HG03558 (cell line): ENCODE data around the gene GGTLC3.
"Not testable (repeated sequence)": the region's sequence is repeated elsewhere in the genome, so short reads cannot be mapped to it uniquely, and the experiment has no call there.

Experiments
- ATAC-seq: cut with Tn5 transposase; IDR thresholded peaks from one replicate; pipeline ENCODE4 v1.9.1; 2021; ENCODE audit warnings: moderate number of reproducible peaks; ENCODE audit not compliant: unreplicated experiment; ENCODE audit errors: extremely low read depth

The GGTLC3 gene

DNA sequence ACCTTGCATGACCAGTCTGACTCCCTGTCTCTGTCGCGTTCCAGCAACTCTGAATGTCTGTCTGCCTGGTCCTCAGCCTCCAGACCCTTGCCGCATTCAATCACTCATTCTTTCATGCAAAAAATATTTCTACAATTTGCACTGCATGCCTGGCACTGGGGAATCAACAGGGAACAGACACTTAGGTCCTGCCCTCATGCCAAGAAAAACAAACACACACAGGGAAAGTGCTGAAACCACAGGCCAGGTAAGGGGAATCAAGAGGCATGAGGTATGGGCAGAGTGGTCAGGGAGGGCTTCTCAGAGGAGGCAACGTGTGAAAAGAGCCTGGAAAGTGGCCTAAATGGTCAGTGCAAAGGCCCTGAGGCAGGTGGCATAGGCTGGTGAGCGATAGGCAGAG, at the start of gene GGTLC3:
GGTLC3 (minus strand) TSS at position 101 of the 400 bp plus-strand sequence. CDS start 264 bp downstream, outside the sequence.
- ATAC-seq, result not testable (repeated sequence)

DNA sequence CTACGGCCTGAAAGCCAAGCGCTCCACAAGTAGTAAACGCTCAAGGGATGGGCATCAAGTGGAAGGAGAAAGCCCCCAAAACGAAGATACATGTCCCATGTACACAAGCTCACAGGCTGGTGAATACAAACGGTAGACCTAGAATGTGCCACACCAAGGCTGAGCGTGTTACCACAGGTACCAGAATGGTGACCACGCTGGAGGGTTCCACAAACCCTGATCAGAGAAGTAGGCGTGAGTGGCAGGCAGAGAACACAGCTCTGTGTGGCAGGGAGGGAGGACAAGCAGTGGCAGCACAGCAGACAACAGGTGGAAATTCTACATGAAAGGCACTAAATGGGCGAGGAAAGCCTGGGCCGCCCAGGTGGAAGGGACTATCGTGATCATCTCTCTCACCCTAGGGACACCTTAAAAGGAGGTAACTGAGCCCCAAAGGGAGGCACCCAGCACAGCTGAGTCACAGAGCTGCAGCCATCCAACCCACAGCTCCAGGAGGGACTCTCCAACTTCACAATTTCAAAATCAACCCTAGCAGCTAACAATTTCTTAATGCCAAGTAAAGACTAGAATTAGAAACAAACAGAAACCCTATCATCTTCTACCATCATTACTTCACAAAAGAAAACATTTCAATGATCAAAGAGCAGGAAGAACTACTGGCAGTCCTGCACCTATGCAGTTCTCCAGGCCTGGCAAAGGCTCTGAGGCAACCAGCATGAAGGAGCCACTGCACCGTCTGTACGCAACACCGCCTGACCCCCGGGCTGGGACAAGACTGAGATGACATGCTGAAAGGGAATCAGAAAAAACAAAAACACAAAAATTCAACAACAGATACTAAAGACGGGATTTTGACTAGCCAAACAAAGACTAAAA, 42.4 kb upstream of the GGTLC3 start:
- ATAC-seq, result not testable (repeated sequence)

DNA sequence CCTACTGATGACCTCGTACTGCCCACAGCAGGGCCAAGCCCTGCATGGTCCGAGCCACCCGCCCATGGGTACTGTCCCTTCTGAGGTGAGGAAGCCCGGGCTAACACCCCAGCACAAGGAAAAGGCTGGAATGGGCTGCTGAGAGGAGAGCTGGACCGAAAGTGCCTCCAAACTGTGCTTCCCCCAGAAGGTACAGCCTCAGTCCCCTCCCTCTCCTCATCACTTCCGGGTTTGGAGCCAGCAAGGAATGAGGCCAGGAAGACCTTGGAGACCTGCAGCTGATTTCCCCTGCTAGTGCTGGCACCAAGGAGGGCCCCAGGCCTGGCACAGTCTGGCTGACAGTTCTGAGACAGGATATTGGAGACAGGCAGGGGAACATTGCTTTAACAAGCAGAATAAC, 41.0 kb upstream of the GGTLC3 start:
- ATAC-seq, result not testable (repeated sequence)

DNA sequence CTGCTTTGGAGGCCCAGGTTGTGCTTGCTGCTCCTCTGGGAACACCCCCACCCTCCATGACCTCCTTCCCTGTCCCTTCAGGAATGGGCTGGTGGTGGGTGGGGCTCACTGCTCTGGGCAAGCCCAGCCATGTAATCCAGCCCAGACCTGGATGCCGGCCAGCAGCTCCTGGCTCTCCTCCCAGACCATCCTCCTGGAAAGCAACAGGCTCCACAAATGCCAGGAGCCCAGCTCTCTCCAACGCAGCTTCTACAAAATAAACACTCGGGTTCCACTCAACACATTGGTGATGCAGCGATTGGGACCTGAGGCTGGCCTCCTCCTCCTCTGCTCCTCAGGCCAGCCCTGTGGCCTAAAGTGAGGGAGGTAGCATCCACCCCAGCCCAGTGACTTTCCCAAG, 40.6 kb upstream of the GGTLC3 start:
- ATAC-seq, result not testable (repeated sequence)

DNA sequence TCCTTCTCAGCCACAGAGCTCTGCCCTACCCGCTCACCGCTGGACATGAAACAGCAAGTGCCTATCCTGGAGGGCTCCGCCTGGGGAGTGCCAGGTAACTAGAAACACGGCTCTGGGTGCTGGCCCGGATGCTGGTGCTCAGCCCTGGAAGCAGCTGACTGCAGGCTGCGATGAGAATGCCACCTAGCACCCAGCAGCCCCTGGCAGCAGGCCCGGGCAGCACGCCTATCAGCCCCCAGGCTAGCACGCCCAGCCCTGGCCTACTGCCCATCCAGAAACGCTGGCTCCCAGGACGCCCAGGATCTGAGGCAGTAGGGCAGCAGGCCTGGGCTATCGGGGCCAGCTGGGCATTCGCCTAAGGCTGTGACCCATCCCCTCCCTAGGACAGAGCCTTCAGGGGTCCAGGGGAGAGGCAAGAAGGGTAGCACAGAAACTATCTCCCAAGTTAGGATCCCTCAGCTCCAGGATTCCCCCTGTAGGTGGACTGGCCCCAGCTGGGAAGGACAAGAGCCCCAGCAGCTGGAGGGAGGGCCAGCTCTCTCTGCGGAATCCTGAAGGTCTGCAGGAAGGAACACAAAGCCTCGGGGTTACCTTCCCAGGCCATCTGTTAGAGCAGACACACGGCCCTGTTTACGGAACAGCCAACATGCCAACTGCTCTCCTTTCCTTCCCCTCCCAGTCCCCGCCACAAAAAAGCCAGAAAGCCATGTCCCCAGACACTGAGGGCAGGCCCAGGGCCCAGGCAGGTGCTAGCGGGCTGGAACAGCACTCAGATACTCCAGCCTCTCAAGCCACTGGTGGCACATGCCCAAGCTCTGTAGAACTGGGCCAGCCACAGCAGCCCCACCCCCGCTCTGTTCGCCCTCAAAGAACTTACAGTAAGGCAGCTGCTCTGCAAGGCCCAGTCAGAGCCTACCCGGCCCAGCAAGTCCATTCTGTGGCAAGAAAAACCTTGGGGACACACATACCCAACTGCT, 36.6 kb upstream of the GGTLC3 start:
- ATAC-seq, result not testable (repeated sequence)

DNA sequence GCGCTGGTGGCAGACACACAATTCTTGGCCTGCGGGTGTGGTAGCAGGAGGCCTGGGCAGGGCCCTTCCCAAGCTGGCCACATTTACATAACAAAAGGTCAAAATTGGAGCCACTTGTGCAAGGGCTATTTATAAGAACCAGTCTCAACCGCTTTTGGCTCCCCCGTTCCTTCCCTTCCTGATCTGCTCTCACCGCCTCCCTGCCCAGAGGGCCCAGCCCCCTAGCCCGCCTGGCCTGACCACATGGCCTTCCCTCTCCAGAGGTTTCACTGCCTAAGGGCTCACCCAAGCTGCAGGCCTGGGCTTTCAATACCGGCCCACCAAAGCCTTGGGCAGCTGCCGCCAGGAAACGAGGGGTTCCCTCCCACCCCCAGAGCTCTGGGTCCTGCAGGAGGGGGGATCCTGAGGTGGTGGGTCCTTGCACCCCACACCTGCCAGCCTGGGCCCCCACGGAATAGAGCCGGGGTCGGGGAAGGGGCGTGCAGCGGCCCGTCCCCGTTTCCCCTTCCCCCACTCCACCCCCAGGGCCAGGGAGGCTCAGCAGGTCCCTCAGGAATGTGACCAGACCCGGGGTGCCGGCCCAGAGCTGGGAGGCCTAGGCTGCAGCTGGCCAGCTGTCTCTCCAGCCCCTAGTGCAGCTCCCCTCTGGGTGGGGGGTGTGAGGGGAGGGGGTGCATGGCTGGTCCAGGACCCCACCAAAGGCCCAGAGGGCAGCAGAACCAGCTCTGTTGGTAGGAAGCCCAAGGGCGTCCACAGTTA, 35.1 kb upstream of the GGTLC3 start:
- ATAC-seq, result not testable (repeated sequence)

DNA sequence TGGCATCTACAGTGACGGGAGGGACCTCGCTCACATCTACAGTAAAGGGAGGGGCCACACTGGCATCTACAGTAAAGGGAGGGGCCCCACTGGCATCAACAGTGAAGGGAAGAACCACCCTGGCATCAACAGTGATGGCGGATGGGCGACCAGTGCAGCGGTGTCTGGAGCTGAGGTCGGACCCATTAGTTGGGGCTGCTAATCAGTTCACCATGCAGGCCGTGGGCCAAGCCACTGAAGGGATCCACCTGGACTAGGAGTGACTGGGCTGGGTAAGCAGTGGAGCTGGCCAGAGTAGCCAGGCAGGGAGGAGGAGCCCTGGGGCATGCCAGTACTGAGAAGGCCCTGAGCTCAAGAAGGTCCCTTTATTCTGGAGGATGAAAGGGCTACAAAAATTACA, 33.1 kb upstream of the GGTLC3 start:
- not testable (repeated sequence) for ATAC-seq

DNA sequence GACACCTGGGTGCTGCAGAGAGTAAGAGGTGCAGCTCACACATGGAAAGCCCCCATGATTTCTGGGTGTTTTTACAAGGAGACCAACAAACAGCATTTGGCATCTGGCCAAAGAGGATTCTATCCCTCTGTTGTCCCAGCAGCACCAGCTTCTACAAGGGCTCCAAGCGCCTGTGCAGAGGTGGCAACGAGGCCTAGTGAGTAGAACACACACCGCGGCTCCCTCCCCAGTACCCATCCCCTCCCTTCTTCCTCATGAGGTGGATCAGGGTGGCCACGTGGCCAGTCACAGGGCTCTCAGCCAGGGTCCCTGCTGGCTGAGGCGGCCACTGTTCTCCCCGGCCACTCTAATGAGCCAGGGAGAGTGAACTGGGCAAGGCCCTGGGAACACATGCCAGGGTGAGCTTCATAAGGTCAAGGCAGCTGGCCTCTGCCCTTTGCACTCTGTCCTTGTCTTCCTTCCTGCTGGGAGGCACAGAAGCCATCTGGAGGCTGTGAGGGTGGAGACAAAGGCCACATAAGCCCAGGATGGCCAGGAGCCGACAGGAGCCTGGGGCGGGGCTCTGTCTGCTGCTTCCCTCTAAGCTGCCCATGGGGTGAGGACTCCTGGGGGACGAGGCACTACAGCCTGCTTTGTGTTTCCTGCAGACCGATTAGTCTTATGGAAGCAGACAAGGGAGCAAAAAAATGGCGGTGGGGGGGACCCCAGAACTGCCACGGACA, 31.7 kb upstream of the GGTLC3 start:
- ATAC-seq, result not testable (repeated sequence)

DNA sequence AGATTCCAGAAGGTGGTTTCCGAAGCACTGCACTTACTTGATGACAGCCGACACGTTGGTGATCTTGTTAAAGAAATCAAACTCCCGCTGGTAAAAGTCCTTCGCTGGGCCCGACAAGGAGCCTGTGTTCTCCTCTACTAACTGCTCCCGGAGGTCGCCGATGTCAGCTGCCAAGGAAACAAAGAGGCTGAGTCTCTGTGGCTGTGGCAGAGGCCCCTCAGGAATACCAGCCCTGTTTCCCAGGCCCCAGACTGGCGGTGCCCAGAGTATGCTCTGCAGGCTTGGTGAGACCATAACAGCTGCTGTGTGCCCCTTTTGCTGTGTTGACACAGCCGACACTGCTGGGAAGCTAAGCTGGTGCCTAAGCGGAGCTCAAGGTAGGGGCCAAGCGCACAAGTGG, 26.7 kb upstream of the GGTLC3 start:
- ATAC-seq, result not testable (repeated sequence)

DNA sequence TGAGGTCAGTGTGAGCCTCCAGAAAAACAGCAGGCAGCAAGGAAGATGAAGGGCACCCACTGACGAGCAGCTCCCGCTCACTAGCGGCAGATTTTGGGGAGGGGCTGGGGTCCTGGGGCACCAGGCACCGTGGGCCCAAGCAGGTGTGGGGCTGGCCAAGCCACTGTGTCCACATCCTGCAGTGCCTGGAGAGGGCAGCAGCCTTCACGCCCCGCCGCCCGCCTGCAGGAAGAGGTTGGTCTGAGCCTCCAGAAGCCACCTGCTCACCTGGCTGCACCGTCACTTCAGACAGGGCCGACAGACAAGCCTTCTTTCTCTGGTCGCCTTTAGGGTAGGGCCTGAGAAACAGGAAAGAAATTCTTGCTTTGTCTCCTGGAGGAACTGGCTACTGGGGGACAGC, 25.4 kb upstream of the GGTLC3 start:
- ATAC-seq, result not testable (repeated sequence)

DNA sequence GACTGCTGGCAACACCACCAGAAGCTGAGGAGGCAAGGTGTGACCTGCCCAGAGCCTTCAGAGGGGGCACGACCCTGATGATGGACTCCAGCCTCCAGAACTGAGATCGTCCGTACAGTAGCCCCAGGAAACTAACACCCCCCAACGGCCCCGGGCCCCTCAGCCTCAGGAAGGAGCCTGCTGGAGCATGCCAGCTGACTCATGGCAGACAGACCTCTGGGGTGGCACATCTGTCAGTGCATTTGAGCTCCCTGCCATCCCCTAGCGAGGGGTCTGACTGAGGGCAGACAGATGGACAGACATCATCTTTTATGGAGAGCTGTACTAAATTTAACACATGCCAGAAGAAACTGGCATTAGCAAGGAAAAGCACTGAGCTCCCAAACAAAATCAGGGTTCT, 22.0 kb upstream of the GGTLC3 start:
- ATAC-seq, result not testable (repeated sequence)

DNA sequence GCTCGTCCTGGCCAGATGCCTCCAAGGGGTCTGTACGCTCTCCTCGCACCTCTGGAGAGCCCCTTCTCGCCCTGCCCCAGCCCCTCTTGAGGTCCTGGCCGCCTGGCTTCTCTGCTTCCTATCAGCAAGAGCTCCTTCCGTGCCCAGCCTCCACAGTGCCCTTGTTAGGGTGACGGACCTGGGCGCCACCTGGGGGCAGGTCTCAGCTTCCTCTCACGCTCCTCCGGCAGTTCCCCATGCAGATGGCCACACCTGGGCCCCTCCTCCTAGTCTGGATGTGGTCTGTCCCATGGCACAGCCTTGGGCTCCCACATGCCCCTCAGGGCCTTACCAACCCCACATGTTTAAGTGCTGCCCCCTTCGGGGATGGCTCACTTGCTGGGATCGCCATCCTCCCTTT, 16.4 kb upstream of the GGTLC3 start:
- not testable (repeated sequence) for ATAC-seq

DNA sequence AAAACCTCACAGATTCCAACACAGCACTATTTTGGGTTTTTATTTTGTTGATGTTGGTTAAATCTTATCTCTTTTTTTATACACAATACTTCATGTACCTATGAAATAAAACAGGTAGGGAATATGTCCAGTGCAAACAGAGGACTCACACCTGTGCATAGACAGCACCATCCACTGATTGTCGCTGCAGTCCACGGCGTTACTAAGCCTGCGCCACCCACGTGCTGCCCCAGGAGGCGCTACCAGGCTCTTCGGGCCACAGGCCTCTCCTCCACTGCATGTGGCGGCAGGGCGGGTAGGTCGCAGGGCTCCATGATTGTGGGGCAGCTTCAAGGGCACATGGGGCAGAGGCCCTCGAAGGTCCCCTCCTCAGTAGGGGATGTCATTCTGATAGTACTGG, 15.7 kb upstream of the GGTLC3 start:
- not testable (repeated sequence) for ATAC-seq

DNA sequence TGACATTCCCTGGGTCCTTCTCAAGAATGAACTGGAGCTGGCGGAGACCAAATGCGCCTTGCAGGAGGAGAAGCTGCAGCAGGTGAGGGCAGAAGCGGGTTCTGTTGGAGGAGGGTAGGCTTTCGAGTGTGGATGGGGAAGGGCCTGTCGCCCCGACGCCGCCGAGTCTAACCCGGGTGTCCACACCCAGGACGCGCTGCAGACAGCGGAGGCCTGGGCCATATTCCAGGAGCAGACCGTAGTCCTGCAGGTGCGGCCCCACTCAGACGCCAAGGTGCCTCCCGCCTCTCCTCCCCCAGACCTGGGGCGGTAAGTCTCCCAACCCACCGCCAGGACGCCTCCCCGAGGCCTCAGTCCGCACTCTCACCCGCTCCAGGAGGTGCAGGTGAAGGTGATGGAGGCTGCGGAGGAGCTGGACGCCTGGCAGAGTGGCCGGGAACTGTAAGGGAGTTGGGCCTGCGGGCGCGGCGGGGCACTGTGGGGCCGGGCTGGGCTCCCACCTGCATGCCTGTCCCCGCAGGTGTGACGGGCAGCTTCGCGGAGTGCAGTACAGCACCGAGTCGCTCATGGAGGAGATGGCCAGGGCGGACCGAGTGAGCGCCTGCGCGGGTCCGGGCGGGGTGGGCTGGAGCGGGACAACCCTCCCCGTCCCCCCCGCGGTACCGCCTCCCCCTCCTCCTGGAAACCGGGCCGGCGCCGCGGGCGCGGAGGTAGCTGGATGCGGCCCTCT, 11.6 kb upstream of the GGTLC3 start:
- ATAC-seq, result not testable (repeated sequence)

DNA sequence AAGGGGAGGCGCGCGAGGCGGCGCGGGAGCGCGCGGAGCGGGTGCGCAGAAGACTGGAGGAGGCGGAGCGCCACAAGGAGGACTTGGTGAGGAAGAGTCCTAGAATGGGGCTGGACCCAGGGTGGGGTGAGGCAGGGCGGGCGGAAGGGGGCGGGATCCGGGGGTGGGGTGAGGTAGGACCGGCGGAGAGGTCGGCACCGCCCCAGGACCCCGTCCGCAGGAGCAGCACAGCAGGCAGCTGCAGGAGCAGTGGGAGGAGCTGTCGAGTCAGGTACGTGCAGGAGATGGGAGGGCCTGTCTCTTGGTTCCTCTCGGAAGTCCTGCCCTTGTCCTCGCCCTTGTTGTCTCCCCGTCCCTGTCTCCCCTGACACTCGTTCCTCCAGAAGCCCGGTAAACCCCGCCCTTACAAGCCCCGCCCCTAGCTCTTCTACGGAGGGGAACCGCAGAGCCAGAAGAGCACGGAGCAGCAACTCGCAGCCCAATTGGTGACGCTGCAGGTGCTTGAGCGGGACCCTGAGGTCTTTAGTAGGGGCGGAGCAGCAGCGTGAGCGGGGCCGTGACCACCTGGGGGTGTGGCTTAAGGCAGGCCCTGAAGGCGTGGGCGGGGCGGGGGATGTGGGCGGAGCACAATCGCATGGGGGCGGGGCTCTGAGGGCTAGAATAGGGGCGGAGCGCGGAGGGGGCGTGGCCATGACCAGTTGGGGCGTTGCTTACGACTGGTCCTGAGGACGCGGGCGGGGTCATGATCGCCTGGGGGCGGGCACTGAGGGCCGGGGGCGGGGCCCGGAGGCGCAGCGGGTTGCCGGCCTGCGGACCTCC, 10.8 kb upstream of the GGTLC3 start:
- ATAC-seq, result peak; percentile 34

DNA sequence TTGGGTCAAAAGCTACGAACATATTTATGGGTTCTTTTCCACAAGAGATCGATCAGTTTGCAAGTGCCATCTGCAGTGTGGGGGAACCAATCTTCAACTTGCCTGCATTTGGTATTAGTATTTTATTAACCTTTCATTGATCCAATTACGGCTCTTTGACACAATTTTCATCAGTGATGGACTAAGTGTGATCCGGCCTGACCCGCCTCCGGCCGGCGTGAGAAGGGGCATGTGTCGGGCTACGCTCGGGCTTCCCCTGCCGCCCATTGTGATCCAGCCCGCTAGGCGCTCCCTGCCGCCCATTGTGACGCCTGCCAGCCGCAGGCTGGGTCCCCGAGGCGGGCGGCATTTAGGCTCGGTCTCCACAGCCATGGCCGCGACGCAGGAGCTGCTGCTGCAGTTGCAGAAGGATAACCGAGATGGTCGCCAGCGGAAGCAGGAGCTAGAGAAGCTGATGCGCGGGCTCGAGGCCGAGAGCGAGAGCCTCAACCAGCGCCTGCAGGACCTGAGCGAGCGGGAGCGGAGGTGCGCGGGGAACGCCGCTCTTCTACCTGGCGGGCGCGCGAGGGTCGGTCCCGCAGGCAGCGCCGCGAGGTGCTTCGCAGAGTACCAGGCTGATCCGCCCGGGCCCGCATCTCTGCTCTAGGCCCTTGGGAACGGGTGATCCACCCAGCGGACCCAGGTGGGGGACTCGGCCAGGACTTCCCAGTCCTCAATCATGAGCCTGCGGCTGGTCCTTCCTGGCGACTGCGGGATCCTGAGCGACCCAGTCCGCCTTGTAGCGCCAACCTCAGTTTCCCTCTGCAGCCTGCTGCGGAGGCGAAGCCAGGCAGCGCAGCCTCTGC, 10.0 kb upstream of the GGTLC3 start, which contains the start of gene TMEM191B:
TMEM191B (plus strand) TSS at position 51 of the 845 bp plus-strand sequence; CDS start at position 230, 179 bp downstream.
- ATAC-seq, result not testable (repeated sequence)

DNA sequence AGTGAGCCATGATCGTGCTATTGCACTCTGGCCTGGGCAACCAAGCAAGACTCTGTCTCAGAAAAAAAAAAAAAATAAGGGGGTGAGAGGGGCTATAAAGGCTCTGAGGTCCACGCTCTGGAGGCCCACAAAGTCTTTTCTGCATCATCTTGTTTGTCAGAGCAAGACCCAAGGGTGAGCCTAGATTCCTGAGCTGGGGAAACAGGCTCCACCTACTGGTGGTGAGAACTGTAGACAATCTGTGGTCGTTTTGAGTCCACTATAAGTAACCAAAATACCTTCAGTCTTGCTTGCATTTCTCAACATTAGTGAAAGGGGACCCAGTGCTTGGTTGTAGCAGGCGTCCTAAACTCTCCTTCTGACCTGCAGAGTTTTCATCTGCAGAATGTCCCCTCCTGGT, 5.4 kb upstream of the GGTLC3 start:
- not testable (repeated sequence) for ATAC-seq
